Fibroblast of the conjunctiva (primary cell): ENCODE data around the gene OSTN.

ENCODE experiments used
- DNase-seq: peaks from one replicate; pipeline ENCODE4 v3.0.0-alpha.2; 2010; ENCODE audit warnings: low read depth

The OSTN gene

DNA sequence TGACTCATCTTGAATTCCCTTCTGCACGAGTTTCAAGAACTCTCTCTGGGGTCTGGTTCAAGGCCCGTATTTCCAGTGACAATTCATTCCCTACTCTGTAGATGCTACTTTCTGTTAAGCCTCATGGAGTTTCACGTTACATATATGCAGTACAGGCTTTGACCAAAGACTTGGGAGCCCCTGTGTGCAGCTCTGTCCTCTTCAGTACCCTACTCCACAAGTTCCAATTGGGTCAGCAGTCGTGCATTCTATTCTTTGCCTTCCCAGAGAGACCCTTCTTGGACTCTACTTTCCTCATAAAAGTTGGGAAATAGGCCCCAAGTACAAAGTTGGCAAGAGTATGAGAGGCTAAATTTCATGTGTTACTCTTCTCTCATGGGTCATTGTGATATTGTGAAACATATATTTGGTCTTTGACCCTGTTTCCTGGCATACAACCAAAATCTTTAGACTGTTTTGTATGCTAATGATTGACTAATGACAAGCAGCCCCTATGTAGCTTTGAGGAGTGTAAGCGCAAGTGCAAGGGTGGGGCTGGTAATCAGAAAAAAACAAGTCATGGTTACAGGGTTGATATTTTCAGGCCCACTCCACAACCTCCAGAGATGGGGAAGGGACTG is 115.2 kb downstream of the OSTN start:
- DNase-seq: no peak
